ENCODE data around the gene CYB561. TPM values are rescaled to one million over a fixed set of nuclear protein-coding genes. Genes with fewer than 3 reads are reported as not detected.

Gene CYB561
- total RNA-seq, 1 donor from 2014 or later, result 24.5 TPM

DNA sequence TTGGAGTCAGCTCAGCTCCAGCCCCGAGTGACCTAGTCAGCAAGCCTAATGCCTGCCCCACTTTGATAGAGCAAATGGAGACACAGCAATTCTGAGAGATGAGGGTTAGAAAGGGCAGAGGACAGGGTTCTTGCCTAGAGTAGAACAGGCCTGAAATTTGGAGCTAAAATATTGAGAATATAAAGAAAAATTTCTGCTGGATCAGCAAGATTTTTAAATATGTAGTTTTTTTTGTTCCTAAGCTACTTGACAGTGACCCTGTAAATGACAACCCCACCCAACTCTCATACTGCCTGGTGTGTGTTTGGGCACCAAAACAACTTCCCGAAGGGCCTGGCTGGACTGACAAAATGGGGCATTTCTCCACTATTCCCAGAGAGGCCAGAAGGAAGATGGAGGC is 26.7 kb downstream of the CYB561 start:
- no peak overlapping the region for H3K4me3 ChIP-seq (ENCODE audit: low read depth, low read length)
- TF ChIP-seq, protein P1, sequence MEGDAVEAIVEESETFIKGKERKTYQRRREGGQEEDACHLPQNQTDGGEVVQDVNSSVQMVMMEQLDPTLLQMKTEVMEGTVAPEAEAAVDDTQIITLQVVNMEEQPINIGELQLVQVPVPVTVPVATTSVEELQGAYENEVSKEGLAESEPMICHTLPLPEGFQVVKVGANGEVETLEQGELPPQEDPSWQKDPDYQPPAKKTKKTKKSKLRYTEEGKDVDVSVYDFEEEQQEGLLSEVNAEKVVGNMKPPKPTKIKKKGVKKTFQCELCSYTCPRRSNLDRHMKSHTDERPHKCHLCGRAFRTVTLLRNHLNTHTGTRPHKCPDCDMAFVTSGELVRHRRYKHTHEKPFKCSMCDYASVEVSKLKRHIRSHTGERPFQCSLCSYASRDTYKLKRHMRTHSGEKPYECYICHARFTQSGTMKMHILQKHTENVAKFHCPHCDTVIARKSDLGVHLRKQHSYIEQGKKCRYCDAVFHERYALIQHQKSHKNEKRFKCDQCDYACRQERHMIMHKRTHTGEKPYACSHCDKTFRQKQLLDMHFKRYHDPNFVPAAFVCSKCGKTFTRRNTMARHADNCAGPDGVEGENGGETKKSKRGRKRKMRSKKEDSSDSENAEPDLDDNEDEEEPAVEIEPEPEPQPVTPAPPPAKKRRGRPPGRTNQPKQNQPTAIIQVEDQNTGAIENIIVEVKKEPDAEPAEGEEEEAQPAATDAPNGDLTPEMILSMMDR (IDR thresholded peaks at IDR 0.05; ENCODE audit: insufficient read depth, low read length, severe bottlenecking), result no peak
- DNase-seq (ENCODE audit: low read depth) (no peak), FAIRE-seq (no peak)
- H3K27me3 ChIP-seq (ENCODE audit: control insufficient read depth, insufficient read depth, low read length), result no peaks in the 10 kb centered on the region
- H3K36me3 ChIP-seq (ENCODE audit: control insufficient read depth, insufficient read depth, low read length), result peaks cover 43% of the 10 kb centered on the region

DNA sequence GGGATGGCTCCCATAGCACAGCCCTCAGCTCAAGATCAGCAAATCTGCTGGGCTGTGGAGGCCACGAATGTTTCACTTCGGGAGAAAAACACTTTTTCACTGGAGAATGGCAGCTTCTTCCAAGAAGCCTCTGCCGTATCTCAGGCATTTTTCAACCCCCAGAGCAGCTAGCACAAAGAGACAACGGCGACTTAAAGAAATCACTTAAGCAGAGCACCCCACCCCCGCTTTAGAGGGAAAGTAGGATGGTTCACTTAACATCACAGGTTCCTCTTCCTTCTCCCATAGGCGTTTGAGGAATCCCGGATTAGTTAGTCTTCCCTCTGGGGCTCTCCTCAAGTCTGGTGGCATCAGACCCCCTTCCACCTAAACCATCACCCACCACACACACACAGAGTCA is 27.6 kb downstream of the CYB561 start:
- DNase-seq (ENCODE audit: low read depth), result no peak
- H3K27me3 ChIP-seq (ENCODE audit: control insufficient read depth, insufficient read depth, low read length), result no peaks in the 10 kb centered on the region
- no peak for FAIRE-seq
- TF ChIP-seq, protein P1 (IDR thresholded peaks at IDR 0.05; ENCODE audit: insufficient read depth, low read length, severe bottlenecking), result no peak
- H3K4me3 ChIP-seq (ENCODE audit: low read depth, low read length), result no peak overlapping the region
- peaks cover 44% of the 10 kb centered on the region for H3K36me3 ChIP-seq (ENCODE audit: control insufficient read depth, insufficient read depth, low read length)

DNA sequence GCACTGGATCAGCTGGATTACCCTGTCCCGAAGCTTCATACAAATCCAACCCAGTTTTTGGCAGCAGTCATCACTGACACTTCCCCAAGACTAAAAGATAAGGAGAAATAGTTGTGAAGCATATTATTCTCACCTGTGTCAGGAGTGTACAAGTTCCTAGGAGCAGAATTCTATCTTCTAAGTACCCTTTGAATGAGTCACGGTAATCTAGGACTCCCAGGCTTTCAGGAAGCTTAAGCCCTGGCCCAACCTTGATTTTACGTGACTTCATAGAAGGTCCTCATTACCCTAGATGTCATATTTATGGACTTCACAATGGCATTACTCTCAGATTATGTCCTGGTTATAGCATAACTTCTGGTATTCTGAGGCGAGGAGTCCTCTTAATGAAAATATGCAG is 31.9 kb downstream of the CYB561 start:
- FAIRE-seq (no peak), DNase-seq (ENCODE audit: low read depth) (no peak)
- Histone ChIP-seq H3K36me3 (ENCODE audit: control insufficient read depth, insufficient read depth, low read length) (peaks cover 42% of the 10 kb centered on the region), H3K4me3 (ENCODE audit: low read depth, low read length) (no peak overlapping the region), H3K27me3 (ENCODE audit: control insufficient read depth, insufficient read depth, low read length) (no peaks in the 10 kb centered on the region)
- TF ChIP-seq, protein P1 (IDR thresholded peaks at IDR 0.05; ENCODE audit: insufficient read depth, low read length, severe bottlenecking), result no peak

DNA sequence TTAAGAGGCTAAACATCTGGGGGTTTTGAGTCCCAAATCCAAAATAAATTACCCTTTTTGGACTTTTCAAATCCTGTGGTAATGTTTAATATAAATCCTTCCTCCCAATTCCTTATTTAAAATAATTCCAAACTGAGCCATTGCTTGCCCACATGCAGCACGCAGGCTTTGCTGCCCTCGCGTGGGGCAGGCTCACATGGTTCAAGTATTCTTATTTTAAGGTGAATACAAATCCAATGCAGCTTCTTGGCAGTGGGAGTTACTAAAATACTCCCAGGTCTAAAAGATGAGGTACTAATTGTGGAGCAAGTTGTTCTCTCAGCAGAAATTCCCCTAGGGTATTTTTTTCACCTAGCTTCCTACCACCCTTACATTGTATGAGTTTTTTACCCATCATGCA is 33.0 kb downstream of the CYB561 start:
- no peaks in the 10 kb centered on the region for H3K27me3 ChIP-seq (ENCODE audit: control insufficient read depth, insufficient read depth, low read length)
- H3K4me3 ChIP-seq (ENCODE audit: low read depth, low read length), result no peak overlapping the region
- TF ChIP-seq, protein P1 (IDR thresholded peaks at IDR 0.05; ENCODE audit: insufficient read depth, low read length, severe bottlenecking), result no peak
- FAIRE-seq, result no peak
- no peak for DNase-seq (ENCODE audit: low read depth)
- peaks cover 44% of the 10 kb centered on the region for H3K36me3 ChIP-seq (ENCODE audit: control insufficient read depth, insufficient read depth, low read length)

DNA sequence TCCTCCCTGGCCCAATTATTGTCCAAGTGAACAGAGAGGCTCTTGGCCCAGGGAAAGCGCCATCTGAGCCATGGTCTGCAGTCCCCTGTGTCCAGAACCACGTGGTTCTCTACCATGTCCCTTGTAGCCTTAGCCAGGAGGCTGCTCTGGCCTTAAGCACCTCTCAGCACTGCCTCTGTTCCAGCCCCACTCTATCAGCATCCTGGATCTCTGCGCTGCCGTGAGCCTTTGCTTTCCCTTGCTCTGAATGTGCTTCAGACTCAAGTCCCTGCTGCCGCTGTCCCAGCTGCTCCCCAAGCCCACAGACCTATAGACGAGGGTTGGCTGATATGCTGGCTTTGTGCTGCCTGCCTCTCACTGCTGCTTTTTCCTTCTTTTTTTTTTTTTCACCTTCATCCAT is 33.9 kb downstream of the CYB561 start:
- DNase-seq (ENCODE audit: low read depth) (no peak), FAIRE-seq (no peak)
- TF ChIP-seq, protein P1 (IDR thresholded peaks at IDR 0.05; ENCODE audit: insufficient read depth, low read length, severe bottlenecking), result no peak
- Histone ChIP-seq H3K4me3 (ENCODE audit: low read depth, low read length) (no peak overlapping the region), H3K27me3 (ENCODE audit: control insufficient read depth, insufficient read depth, low read length) (no peaks in the 10 kb centered on the region), H3K36me3 (ENCODE audit: control insufficient read depth, insufficient read depth, low read length) (peaks cover 42% of the 10 kb centered on the region)

DNA sequence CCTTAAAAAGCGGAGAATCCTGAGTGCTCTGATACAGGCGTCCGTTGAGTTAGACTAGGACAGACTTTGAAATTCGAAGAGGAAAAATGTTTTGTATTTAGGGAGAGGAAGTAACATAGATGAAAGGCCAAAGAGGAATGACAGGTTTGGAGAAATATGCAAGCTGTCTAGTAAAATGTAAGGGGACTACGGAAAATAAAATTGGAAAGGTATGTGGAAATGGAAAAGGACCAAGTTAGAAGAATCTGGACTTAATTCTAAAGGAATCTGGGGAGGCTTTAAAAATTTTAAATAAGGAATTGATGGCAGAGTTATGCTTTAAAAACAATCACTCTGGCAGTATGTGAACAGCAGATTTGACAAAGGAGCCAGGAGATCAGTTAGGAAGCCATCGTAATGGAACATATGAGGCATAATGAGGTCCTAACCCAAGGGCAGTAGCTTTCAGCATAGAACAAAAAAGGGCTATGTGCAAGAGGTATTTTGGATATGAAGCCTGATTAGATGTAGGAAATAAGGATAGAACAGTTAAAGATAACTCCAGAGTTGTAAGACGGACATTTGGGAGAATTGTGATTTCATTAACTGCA is 38.3 kb downstream of the CYB561 start:
- FAIRE-seq (no peak), DNase-seq (ENCODE audit: low read depth) (no peak)
- H3K36me3 ChIP-seq (ENCODE audit: control insufficient read depth, insufficient read depth, low read length), result peaks cover 33% of the 10 kb centered on the region
- TF ChIP-seq, protein P1 (IDR thresholded peaks at IDR 0.05; ENCODE audit: insufficient read depth, low read length, severe bottlenecking), result no peak
- no peaks in the 10 kb centered on the region for H3K27me3 ChIP-seq (ENCODE audit: control insufficient read depth, insufficient read depth, low read length)
- no peak overlapping the region for H3K4me3 ChIP-seq (ENCODE audit: low read depth, low read length)

Data from bronchial epithelial cell (primary cell).